Measurements from ENCODE around the gene PTPRK. TPM values are rescaled to one million over a fixed set of nuclear protein-coding genes. Genes with fewer than 3 reads are reported as not detected.
A peak's percentile ranks its signal among the peaks of the same experiment; 100 is the strongest.

PTPRK gene
- total and polyA plus RNA-seq, 2 of the 13 experiments (the other 11 are each of a cell fraction or from before 2014, with no cell fraction given): 43.6 to 98.3 TPM

DNA sequence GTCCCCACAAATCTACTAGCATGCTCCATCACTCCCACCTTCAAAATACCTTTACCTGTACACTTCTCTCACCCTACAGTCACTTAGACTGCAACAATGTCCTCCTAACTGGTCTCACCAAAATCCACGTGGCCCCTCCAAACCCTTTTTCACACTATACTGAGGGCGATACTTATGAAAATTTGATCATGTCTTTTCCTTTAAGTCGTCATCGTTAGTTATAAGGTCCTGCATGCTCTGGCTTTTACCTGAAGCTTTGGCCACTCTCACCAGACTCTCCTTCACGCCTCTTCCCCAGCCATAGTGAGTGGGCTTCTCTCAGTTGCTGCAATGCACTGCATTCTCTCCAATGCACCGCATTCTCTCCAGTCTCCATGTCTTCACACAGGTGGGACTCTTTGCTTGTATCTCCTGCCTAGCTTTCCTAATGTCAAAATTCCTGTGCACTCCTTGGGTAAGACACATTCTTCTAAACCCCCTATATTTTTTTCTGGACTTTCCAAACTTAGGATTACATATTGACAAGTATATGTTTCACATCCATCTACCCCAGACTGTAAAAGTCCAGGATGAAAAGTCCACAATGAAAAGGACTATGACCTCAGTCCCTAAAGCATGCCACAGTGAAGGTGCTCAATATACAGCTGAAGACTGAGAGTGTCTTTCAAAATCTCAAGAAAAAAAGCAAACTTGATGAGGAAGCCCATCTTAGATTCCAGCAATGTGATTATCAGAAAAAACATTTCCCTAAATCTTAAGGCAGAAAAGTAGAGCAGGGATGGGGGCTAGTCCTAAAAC, 24.7 kb downstream of the PTPRK start (continued):
- TF ChIP-seq RCOR2 (CRISPR knock-in tag; IDR thresholded peaks at IDR 0.05): 0 out of 2 replicates have a peak, but pooled peaks have one; percentile 22
- no peak for TF ChIP-seq ZSCAN30 (CRISPR knock-in tag; IDR thresholded peaks at IDR 0.05)
- TF ChIP-seq ZMYM2 (CRISPR knock-in tag; IDR thresholded peaks at IDR 0.05): 0 out of 2 replicates have a peak, but pooled peaks have one; percentile 14
- peak; percentile 16; the same call in 1 of the 2 replicates for TF ChIP-seq NCOR1 (IDR thresholded peaks at IDR 0.05; ENCODE audit: borderline replicate concordance, low read length)
- no peak for TF ChIP-seq SOX13 (IDR thresholded peaks at IDR 0.05)
- TF ChIP-seq SOX13 (CRISPR knock-in tag; conservative IDR thresholded peaks at IDR 0.05 in 1 of 2, IDR thresholded peaks at IDR 0.05 in 1 of 2): peak in 1 of 2 experiments; percentile 38; a peak in 1 of 4 replicates
- TF ChIP-seq LCORL (IDR thresholded peaks at IDR 0.05): no peak
- TF ChIP-seq LCORL (CRISPR knock-in tag; IDR thresholded peaks at IDR 0.05): peak; percentile 37; the same call in 1 of the 2 replicates
- TF ChIP-seq ZNF556 (CRISPR knock-in tag; IDR thresholded peaks at IDR 0.05; ENCODE audit: borderline replicate concordance): no peak
- TF ChIP-seq, protein P1, sequence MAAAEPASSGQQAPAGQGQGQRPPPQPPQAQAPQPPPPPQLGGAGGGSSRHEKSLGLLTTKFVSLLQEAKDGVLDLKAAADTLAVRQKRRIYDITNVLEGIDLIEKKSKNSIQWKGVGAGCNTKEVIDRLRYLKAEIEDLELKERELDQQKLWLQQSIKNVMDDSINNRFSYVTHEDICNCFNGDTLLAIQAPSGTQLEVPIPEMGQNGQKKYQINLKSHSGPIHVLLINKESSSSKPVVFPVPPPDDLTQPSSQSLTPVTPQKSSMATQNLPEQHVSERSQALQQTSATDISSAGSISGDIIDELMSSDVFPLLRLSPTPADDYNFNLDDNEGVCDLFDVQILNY (CRISPR knock-in tag; conservative IDR thresholded peaks at IDR 0.05): no peak
- TF ChIP-seq, protein P2, sequence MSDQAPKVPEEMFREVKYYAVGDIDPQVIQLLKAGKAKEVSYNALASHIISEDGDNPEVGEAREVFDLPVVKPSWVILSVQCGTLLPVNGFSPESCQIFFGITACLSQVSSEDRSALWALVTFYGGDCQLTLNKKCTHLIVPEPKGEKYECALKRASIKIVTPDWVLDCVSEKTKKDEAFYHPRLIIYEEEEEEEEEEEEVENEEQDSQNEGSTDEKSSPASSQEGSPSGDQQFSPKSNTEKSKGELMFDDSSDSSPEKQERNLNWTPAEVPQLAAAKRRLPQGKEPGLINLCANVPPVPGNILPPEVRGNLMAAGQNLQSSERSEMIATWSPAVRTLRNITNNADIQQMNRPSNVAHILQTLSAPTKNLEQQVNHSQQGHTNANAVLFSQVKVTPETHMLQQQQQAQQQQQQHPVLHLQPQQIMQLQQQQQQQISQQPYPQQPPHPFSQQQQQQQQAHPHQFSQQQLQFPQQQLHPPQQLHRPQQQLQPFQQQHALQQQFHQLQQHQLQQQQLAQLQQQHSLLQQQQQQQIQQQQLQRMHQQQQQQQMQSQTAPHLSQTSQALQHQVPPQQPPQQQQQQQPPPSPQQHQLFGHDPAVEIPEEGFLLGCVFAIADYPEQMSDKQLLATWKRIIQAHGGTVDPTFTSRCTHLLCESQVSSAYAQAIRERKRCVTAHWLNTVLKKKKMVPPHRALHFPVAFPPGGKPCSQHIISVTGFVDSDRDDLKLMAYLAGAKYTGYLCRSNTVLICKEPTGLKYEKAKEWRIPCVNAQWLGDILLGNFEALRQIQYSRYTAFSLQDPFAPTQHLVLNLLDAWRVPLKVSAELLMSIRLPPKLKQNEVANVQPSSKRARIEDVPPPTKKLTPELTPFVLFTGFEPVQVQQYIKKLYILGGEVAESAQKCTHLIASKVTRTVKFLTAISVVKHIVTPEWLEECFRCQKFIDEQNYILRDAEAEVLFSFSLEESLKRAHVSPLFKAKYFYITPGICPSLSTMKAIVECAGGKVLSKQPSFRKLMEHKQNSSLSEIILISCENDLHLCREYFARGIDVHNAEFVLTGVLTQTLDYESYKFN (CRISPR knock-in tag; conservative IDR thresholded peaks at IDR 0.05): peak; percentile 64
- no peak for TF ChIP-seq ZNF138 (CRISPR knock-in tag; IDR thresholded peaks at IDR 0.05; ENCODE audit: low read depth)
- TF ChIP-seq MEIS2 (CRISPR knock-in tag; IDR thresholded peaks at IDR 0.05): no peak
- TF ChIP-seq FOXA1 (IDR thresholded peaks at IDR 0.05): no peak
- no peak for TF ChIP-seq FOXA1 (CRISPR knock-in tag; IDR thresholded peaks at IDR 0.05)
- no peak for TF ChIP-seq ZNF142 (CRISPR knock-in tag; IDR thresholded peaks at IDR 0.05)
- no peak for TF ChIP-seq ZNF580 (CRISPR knock-in tag; IDR thresholded peaks at IDR 0.05; ENCODE audit: borderline replicate concordance, low read depth)
- no peak for TF ChIP-seq SYNCRIP (IDR thresholded peaks at IDR 0.05; ENCODE audit: insufficient read depth, low read depth, low read length)

Data from HepG2 (cell line).